ENCODE measurements around the gene SDHA. TPM values are rescaled to one million over a fixed set of nuclear protein-coding genes. Genes with fewer than 3 reads are reported as not detected.
"Not testable (repeated sequence)": the region's sequence is repeated elsewhere in the genome, so short reads cannot be mapped to it uniquely, and the experiment has no call there.

The SDHA gene
- total and polyA plus RNA-seq, 9 of the 15 experiments (the other 6 are each of a cell fraction or from before 2014, with no cell fraction given), result 82.9 to 191 (median 130) TPM

DNA sequence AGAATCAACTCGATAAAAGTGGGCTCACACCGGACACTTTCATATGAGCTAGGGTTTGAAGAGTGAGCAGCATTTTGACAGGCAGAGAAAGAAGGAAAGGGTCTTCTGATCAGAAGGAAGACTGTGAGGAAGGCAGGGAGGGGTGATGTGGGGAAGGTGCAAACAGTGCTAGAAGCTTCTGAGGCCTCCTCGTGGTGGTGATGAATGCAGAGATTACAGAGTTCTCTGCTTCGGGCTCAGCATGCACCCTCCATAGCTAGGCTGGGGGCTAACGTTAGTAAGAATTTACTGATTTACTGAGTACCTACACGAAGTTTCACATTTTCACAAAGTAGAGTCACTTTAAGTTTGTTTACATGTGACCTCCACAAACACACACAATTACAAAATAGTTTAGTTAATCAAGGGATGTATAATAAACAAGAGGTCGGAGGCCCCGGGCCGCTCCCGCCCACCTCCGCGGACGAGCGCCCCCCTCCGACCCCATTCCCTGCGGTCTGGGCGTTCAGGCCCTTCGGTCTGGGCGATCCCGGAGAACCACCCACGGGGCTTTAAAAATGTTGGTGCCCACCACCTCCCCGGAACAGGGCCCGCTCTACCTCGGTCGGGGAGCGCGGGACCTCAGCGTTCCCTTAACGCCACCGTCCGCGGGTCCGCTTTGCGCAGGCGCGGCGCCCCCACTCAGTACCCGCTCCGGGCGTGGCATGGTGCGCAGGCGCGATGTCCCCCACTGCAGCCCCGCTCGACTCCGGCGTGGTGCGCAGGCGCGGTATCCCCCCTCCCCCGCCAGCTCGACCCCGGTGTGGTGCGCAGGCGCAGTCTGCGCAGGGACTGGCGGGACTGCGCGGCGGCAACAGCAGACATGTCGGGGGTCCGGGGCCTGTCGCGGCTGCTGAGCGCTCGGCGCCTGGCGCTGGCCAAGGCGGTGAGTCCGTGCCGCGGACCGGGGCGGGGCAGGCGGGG, at the start of gene SDHA, which contains the start of gene CCDC127 (continued):
- TF ChIP-seq PHF8 (IDR thresholded peaks at IDR 0.05; ENCODE audit: borderline replicate concordance, low read length) (peak; percentile 72), KDM5B (IDR thresholded peaks at IDR 0.05; ENCODE audit: insufficient replicate concordance, low read depth, low read length) (peak; percentile 46), KLF1 (tag; IDR thresholded peaks at IDR 0.05) (0 out of 2 replicates have a peak, but pooled peaks have one; percentile 41), FOXK2 (conservative IDR thresholded peaks at IDR 0.05 in 1 of 2, IDR thresholded peaks at IDR 0.05 in 1 of 2; ENCODE audit: low read depth in 2 of 2) (peak; percentile 73 to 79; a peak in 3 of 4 replicates), HNRNPLL (IDR thresholded peaks at IDR 0.05; ENCODE audit: low read depth, low read length, poor library complexity, severe bottlenecking) (peak; percentile 39), SP1 (CRISPR knock-in tag; IDR thresholded peaks at IDR 0.05) (peak; percentile 64; the same call in 1 of the 2 replicates), SMARCA4 (IDR thresholded peaks at IDR 0.05) (0 out of 2 replicates have a peak, but pooled peaks have one; percentile 13), EP400 (IDR thresholded peaks at IDR 0.05) (peak; percentile 81; the same call in 1 of the 2 replicates)
- TF ChIP-seq, protein P1, sequence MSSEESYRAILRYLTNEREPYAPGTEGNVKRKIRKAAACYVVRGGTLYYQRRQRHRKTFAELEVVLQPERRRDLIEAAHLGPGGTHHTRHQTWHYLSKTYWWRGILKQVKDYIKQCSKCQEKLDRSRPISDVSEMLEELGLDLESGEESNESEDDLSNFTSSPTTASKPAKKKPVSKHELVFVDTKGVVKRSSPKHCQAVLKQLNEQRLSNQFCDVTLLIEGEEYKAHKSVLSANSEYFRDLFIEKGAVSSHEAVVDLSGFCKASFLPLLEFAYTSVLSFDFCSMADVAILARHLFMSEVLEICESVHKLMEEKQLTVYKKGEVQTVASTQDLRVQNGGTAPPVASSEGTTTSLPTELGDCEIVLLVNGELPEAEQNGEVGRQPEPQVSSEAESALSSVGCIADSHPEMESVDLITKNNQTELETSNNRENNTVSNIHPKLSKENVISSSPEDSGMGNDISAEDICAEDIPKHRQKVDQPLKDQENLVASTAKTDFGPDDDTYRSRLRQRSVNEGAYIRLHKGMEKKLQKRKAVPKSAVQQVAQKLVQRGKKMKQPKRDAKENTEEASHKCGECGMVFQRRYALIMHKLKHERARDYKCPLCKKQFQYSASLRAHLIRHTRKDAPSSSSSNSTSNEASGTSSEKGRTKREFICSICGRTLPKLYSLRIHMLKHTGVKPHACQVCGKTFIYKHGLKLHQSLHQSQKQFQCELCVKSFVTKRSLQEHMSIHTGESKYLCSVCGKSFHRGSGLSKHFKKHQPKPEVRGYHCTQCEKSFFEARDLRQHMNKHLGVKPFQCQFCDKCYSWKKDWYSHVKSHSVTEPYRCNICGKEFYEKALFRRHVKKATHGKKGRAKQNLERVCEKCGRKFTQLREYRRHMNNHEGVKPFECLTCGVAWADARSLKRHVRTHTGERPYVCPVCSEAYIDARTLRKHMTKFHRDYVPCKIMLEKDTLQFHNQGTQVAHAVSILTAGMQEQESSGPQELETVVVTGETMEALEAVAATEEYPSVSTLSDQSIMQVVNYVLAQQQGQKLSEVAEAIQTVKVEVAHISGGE (CRISPR knock-in tag; IDR thresholded peaks at IDR 0.05), result 0 out of 6 replicates have a peak, but pooled peaks of 1 of the 3 experiments have one; percentile 48
- TF ChIP-seq, protein P2, sequence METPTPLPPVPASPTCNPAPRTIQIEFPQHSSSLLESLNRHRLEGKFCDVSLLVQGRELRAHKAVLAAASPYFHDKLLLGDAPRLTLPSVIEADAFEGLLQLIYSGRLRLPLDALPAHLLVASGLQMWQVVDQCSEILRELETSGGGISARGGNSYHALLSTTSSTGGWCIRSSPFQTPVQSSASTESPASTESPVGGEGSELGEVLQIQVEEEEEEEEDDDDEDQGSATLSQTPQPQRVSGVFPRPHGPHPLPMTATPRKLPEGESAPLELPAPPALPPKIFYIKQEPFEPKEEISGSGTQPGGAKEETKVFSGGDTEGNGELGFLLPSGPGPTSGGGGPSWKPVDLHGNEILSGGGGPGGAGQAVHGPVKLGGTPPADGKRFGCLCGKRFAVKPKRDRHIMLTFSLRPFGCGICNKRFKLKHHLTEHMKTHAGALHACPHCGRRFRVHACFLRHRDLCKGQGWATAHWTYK (CRISPR knock-in tag; IDR thresholded peaks at IDR 0.05), result 0 out of 2 replicates have a peak, but pooled peaks have one; percentile 38
- TF ChIP-seq, protein P3, sequence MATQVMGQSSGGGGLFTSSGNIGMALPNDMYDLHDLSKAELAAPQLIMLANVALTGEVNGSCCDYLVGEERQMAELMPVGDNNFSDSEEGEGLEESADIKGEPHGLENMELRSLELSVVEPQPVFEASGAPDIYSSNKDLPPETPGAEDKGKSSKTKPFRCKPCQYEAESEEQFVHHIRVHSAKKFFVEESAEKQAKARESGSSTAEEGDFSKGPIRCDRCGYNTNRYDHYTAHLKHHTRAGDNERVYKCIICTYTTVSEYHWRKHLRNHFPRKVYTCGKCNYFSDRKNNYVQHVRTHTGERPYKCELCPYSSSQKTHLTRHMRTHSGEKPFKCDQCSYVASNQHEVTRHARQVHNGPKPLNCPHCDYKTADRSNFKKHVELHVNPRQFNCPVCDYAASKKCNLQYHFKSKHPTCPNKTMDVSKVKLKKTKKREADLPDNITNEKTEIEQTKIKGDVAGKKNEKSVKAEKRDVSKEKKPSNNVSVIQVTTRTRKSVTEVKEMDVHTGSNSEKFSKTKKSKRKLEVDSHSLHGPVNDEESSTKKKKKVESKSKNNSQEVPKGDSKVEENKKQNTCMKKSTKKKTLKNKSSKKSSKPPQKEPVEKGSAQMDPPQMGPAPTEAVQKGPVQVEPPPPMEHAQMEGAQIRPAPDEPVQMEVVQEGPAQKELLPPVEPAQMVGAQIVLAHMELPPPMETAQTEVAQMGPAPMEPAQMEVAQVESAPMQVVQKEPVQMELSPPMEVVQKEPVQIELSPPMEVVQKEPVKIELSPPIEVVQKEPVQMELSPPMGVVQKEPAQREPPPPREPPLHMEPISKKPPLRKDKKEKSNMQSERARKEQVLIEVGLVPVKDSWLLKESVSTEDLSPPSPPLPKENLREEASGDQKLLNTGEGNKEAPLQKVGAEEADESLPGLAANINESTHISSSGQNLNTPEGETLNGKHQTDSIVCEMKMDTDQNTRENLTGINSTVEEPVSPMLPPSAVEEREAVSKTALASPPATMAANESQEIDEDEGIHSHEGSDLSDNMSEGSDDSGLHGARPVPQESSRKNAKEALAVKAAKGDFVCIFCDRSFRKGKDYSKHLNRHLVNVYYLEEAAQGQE (IDR thresholded peaks at IDR 0.05; ENCODE audit: borderline replicate concordance), result not testable (repeated sequence)
- TF ChIP-seq, protein P3 (CRISPR knock-in tag; IDR thresholded peaks at IDR 0.05; ENCODE audit: low read depth), result peak; percentile 54; the same call in 1 of the 2 replicates

All from K562 (cell line).